Stimulated activated CD8-positive, alpha-beta memory T cell treated with anti-CD3 and anti-CD28 coated beads, Interleukin-4, amount 100 ng/mL, for 48 hours (primary cell): ENCODE measurements around the gene XXYLT1.

Source experiments
- DNase-seq: peaks from one replicate; pipeline ENCODE4 v3.0.0-alpha.2; 2020

XXYLT1 gene

DNA sequence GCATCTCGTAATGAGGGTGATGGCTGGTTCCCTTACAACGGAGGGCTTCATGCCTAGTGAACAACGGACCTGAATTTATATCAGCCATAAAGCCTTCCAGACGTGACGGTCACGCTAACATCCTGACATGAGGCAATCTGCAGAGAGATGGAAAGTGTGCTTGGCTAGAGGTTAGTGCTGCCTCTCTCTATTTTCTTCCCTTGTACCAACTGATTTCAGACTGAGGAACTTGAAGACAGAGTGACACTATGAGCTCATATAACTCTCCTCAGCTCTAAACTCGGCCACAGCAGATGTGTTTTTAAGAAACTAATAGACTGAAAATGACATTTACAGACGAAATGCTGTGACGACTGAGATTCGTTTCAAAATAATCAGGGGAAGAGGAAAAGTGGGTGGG is 122.4 kb downstream of the XXYLT1 start:
- DNase-seq, result no peak

DNA sequence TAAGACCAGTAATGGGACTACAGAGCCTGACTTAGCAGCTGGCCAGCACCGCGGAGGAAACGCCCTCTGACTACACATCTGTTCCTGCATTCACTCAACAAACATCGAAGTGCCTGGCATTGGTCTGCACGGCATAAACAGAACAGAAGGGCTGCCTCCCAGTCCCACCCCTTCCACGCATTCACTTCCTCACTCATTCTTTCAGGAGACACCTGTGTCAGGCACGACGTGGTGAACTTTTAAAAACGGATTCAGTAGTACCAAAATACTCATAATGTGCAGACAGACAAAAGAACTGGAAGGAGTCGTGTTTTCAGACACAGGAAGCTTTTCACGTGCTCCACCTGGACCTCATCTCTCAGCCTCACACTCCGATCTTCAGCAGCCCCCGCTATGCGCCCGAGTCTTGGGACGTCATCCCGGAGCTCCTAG is 123.3 kb downstream of the XXYLT1 start:
- DNase-seq, result peak; percentile 40

DNA sequence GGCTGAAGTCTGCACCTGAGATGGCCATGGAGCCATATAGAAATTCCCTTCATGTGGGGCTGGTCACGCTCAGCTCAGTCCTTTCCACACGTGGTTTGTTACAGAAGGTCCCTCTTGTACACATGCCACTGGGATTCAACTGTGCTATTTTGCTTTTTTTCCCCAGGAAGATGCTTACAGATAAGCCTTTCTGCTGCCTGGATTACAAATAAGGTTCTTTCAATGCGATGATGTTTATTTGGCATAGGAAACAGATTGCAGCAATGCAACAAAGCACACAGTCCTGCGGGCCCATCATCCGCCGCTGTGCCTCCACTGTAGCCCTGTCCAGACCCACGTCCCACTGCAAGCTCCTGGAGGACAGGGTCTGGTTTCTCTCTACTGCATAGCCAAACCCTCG is 124.8 kb downstream of the XXYLT1 start:
- DNase-seq, result no peak

DNA sequence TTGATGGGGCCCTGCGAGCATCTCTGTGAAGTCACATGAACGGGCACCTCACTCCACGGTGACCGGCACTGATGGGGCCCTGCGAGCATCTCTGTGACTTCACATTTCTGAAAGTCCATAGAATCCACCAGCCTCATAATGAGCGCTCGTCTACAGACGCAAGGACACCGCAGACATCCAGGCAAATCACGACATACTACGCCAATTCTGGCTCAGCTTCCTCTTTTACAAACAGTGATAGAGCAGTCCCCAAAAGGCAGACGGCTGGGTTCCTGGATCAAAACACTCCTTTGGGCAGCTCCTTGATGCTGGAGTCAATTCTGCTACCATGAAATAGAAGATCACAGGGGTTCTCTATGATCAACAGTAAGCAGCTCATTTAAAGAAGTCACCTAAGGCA is 125.4 kb downstream of the XXYLT1 start:
- no peak for DNase-seq

DNA sequence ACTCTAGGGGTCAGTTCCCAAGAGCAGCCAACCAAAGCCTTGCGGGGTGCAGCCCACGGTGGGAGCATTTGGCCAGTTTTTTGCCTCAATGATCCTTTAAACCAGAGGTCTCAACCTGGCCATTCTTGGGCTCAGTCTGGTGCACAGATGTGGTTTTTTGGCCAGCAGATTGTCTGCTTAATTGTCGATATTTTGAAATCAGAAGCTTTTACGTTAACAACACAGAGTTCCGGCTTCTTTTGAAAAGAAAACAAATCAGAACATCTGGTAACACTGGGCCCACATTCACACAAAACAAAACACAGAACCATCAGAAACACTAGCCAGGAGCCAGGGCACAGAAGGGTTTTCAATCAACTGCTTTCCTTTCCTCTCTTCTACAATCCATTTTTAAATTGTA is 127.7 kb downstream of the XXYLT1 start:
- DNase-seq, result no peak

DNA sequence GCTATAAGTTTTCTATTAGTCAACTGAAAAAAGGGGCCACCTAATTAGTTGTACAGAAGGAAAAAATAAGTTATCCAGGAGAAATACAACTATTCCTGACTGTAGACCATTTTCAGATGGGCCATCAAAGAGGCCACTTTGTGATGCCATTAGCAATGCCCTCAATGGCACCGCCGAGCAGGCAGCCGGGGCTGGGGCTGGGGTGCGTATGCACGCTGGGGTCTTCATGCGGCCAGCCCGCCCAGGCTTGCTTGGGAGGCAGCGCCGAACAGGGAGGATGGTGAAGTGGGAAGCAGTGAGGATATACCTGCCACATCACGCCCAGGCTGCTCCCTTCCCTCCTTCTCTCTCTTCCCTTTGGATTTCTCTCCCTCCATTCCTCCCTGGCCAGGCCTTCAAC is 128.4 kb downstream of the XXYLT1 start:
- no peak for DNase-seq

DNA sequence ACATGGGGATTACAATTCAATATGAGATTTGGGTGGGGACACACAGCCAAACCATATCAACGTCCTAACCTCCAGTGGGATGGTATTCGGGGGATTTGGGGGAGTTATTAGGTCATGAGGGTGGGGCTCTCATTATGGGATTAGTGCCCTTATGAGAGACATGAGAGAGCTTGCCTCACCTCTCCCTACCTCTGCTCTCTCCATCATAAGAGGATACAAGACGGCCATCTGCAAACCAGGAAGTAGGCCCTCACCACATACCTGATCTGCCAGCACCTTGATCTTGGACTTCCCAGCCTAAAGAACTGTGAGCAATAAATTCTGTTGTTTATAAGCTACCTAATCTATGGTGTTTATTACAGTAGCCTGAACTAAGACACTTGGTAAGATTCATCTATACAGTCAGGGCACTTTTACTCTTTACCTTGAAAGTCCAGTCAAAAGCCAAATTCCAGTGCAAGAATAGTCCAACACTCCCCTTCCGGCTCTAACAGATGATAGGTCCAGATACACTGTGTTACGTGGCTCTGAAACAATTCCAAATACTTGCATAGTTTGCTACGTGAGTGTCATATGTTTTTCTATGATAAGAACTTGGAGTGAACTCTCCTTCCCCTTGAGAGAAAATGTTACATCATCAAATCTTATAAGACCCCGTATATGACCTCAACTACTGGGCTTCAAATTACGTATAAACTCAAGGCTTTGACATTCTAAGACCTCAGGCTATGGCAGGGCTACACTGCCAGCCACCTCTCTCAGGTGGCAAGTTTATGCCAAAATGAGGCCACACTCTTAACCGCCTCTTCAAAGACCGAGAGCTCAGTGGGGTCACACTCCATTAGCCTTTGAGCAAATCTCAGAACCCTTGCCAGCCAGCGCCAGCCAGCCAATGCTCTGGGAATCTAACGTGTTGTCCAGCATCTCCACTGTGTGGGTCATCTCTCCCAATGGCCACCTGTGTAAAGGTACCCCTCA is 129.9 kb downstream of the XXYLT1 start:
- DNase-seq, result no peak

DNA sequence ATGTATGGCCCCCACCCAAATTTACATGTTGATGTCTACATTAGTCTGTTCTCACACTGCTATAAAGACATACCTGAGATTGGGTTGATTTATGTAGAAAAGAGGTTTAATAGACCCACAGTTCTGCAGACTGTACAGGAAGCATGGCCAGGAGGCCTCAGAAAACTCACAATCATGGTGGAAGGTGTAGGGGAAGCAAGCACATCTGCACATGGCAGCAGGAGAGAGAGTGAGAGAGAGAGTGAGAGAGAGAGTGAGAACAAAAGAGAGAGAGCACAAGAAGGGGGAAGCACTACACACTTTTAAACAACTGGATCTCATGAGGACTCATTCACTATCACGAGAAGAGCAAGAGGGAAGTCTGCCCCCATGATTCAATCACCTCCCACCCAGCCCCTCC is 130.5 kb downstream of the XXYLT1 start:
- DNase-seq, result no peak

DNA sequence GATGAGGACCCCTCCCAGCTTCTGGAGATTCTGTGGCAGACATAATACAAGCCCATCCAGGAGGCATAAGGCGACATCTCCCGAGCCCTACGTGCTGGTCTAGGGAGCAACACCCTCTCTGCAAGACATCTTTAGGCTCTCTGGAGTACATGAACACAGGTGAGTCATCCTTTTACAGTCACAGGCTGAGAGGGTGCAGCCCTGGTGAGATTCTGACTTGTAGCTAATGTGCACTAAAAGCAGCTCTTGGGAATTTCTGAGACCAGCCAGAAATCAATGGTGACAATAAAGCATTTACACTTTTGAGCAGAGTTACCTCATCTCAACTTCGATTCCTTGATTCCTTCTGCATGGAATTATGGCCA is 131.1 kb downstream of the XXYLT1 start:
- DNase-seq, result no peak

DNA sequence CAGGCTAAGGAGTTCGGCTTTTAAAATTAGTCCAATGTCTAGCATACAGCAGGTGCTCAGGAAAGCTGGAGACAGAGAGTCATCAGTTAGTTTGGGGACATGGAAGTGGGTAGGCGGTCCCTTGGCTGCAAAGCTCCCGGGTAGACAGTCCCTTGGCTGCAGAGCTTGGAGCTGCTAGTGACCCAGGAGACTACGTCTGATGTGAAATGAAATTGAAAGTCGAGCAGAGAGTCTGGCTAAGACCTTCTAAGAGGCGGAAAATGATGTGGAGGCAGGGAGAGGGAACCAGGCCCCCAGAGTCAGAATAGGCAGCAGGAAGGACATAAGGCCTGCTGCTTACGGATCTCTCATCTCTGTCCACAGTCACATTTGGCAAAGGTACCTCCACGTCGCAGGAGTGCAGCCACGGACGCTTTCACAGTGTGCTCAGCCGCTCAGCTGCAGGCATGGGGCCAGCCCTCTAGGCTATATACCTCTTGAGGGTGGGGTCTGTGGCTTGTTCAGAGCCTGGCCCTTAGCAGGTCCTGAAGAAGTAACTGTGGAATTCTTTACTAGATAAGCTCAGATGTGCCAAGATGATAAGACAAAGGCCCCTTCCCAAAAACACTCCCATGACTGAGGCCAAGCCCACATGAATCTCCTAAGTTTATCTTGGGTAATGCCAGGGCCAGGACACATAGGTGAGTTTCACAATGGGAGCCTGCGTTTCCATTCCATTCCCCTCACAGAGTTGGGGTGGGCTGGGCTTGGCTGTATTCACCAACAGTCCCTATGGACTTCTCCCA is 131.7 kb downstream of the XXYLT1 start:
- no peak for DNase-seq

DNA sequence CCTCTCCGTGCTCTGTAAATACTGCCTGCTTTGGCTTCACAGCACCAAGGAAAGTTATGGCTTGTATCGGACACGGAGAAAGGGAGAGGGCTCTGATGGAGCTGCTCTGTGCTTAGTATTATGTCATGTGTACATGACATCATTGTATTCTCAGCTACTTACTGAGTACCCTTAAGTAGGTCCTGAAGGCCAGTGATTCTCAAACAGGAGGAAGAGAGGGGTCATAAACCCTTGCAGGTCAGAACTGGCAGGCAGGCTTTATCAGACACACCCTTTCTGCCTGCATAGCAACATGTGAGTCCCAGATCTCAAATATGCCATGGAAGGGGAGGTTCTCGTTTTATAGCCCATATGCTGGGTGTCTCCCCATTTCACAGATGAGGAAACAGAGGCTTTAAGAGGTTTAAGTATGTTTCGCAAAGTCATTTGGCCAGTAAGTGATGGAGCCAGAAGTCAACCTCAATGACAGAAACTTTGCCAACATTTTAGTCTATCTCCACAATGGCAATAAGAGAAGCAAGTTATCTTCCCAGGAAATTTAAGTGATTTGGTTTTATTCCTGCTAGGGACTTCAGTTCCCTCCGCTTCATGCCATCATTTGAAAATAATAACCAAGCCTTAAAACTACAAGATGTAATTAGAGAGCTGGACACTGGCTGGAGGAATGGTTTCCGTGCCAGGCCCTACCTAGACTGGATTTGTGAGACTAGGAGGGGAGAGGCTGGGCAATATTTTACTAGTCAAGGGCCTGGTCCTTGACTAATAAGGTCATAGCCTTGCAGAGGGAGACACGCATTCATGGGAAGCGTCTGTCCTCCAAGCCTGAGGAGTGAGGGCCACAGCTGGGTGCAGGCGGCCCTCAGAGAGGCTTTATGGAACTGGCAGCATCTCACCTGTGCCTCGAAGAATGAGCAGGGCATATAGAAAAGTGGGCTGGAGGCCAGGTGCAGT is 133.0 kb downstream of the XXYLT1 start:
- DNase-seq, result no peak

DNA sequence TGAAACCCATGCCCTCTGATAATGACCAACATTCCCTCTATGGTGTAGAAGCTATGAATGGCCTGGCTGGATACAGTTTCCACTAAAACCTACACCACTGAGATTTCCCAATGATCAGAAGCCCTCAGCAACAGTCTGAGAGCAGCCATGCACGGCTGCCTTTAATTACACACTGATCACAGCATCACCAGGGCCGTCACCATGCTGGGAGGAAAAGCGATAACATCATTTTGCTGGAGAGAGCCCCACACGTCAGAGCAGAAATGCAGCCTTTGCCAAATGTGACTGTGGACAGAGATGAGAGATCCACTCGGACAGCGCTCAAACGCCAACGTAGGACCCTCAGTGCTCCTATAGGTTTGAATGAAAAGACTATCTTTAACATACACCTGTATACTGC is 135.0 kb downstream of the XXYLT1 start:
- no peak for DNase-seq

DNA sequence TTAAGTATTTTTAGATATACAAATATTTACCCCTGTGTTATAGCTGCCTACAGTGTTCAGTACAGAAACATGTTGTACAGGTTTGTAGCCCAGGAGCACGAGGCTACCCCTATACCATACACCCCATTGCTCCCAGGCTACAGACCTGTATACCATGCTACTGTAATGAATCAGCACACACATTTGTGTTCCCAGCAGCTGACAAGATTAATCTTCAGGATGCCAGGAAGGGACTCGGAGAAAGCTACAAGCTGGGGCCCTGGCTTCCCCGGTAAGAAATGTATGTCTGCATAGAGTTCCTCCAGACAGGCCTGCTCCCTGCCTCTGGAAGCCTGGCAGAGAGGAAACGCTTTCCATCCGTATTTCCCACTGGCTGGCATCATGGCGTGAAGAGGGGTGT is 136.5 kb downstream of the XXYLT1 start:
- no peak for DNase-seq

DNA sequence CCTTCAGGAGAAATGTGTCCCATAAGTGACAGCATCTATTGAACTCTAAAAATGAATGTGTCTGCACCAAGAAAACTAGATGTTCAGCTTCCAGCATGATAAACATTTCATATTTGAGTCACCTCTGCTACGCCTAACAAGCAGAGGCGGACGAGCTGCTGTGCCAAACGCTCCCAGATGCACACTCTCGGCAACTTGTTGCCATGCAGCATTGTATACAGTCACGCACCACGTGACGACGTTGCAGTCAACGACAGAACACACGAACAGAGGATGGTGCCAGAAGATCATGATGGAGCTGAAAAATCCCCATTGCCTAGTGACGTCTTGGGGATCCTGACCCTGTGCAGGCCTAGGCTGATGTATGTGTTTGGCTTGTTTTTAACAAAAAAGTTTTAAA is 137.5 kb downstream of the XXYLT1 start:
- peak; percentile 55 for DNase-seq

DNA sequence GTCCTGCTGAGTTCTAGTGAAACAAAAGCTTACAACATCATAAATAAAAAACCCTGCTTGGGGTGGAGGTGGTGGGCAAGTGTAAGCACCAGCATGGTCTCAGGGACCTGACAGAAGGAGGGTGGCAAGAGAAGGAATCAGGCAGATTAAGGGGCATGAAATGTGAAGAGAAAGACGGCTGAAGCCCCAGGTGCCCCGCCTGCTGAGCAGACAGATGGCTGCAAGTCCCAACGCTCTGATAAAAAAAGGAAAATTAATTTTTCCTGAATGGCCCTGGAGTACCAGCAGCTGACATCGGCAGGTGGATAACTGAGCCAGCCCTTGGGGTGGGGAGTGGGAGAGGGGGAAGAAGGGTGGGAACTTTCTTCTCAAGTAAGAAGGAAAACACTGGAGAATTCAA is 137.9 kb downstream of the XXYLT1 start:
- DNase-seq, result no peak

DNA sequence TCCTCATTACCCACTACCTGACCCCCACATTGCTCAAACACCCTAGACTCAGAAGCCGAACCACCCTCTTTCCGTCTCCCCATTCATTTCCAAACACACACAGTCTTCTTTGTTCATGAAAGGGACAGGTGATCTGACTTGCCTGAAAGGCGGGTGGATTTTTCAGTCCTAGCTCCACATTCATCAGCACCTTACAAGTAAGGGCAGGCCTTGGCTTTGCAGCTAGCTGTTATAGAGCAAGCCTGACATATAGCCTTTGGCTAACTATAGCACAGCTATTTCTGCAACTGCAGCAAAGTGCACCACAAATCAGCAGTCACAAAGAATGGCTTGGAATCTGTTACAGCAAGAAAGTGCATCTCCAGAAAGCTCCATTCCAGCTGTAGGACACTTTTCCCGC is 139.8 kb downstream of the XXYLT1 start:
- DNase-seq, result no peak

DNA sequence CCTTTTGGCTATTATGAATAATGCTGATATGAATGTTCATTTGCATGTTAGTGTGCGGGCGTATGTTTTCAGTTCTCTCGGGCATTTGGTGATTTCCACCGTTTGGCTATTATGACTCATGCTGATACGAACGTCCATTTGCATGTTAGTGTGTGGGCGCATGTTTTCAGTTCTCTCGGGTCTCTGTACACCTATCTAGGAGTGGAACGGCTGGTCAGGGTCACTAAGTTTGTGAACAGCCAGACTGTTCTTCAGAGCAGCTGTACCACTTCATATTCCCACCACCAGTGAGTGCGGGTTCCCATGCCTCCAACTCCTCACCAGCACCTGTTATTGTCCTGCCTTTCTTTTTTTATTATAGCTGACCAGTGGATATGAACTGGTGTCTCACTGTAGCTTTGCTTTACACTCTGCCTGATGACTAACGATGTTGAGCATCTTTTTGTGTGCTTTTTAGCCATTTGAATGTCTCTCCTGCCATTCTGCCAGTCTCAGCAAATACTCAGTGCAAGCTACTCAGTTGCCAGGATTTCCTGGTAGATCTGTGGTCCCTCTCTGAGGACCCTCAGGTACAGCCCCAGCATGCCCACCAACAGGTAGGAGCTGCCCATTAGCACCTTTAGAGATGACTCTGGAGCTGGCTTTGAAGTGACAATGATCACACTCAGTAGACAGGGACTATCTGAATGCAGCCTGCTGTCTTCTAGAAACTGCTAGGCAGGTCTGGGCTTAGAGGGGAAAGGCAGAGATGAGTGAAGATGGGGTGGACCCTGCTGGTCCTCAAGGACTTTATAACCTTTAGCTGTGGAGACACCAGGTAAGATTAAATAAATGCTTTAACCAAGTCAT is 141.1 kb downstream of the XXYLT1 start:
- peak; percentile 53 for DNase-seq

DNA sequence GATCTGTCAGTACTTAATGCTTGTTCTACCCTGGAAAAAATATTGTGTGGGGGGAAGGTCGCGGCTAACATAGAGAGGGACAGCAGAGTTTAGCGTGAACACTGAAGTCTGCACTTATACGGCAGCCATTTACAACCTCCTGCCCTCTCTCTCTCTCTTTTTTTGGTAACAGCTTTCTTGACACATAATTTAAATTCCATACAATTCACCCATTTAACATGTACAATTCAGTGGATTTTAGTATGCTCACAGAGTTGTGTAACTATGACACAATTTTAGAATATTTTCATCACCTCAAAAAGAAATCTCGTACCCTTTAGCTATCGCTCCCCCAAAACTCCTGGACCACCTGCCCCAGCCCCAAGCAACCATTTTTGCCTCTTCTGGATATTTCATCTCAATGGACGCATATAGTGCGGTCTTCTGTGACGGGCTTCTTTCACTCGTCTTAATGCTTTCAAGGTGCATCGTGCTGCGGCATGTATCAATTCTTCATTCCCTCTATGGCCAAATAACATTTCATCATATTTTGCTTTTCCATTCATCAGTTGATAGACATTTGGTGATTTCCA is 141.8 kb downstream of the XXYLT1 start:
- no peak for DNase-seq

DNA sequence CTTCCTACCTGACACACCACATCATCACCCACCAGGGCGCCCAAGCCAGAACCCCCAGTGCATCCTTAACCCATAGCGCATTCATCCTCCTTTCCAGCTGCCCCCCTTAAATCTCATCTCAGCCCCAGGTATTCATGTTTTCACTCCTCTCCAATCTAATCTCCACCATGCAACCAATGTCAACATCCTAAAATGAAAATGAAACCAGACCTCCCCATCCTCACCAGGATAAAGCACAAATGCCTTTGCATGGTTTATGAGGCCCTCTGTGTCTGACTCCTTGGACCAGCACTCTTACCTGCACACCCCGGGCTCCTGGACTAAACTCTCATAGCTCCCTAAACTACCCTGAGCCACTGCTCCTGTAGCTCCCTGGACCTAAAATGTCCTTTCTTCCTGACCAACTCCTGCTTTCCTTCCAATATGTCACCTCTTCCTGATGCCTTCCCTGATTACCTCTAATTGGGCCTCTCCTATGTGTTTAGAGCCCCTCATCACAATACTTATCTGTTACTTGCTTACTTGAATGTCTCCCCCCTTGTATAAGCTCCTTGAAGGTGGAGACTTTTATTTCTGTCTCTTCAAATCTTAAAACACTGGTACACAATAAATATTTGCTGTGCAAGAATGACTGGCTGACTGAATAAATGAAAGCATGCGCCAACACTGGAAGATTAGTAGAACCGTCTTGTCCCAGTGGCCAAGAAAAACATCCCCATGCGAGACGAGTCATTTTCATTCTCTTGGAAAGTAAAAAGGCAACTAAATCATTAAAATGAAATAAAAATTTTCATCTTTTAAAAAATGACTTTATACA is 142.5 kb downstream of the XXYLT1 start:
- no peak for DNase-seq

DNA sequence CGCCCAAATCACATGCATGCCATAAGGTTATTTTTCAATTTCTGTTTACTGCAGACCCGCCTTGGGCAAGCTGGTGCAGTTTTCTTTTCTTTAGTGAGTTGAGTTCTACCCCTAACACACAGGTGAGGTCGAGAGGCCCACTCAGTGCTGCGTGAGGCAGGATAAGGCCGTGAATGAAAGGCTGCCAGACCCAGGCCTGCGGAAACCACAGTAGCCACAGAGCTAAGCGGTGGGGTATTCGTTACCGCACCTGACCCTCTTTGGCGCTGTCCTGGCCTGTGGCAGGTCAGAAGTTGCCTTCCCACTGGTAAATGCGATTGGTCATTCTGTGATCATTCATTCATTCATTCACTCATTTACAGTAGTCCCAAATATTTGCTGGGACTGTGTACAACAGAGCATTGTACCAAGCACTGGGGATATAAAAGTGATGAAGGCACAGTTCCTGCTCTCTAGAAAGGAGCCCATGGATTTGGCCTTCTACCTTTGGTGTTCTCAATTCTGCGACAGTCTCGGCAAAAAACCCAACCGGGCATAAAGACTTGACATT is 144.8 kb downstream of the XXYLT1 start:
- DNase-seq, result no peak
